Activated gamma-delta T cell treated with anti-CD3 and anti-CD28 coated beads, Interleukin-2, amount 50 U/mL, for 16 hours (primary cell): ENCODE data around the gene SHPK.

ENCODE experiments used
- DNase-seq: peaks from one replicate; pipeline ENCODE4 v3.0.0-alpha.2; 2020; ENCODE audit warnings: low read depth

Gene SHPK

DNA sequence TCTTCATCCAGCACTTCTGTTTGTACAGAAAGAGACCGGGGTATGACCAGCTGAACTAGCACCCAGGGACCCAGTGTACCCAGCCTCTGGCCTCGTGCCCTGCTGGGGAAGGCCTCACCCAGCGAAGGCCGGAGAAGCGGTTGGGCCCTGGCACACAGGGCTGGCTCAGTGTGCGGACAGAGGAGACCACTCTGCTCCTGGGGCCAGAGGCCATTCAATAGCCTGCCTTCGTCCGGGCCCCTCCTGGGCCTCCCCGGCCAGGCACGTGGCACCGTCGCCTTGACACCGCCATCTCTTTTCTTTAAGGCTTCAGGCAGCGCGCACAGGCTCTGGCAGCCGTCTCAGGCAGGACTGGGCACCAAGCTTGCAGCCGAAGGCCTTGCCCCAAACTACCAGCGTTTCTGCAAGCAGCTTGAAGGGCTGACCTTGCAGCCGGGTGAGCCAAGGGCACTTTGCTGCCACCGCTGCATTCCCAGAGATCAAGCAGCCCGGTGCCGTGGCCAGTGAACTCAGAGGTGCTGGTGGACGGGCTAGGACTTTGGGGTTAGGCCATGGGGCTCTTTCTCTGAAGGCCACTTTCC, 24.4 kb upstream of the SHPK start:
- no peak for DNase-seq

DNA sequence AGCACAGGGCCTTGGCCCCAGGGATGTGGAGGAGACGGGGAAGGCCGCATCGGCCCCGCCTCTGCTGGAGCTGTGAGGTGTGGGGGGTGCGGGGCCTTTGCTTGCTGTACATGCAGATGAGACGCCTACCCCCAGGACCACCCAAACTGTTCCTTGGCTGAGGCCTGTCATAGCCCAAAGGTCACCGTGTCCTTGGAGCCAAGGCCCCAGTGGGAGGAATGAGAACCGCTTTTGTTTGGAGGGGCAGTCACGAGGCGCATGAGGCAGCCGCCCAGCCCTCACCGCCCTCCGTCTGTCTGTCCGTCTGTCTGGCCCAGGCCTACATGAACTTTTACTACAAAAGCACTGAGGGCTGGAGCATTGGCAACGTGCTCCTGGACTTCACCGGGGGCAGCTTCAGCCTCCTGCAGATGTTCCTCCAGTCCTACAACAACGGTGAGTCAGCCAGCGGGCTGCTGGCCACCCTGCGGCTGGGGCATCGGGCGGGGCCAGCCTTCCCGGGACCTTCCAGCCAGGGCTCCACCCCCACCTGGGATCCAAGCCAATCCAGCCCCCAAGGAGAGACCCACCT, 23.6 kb upstream of the SHPK start:
- no peak for DNase-seq

DNA sequence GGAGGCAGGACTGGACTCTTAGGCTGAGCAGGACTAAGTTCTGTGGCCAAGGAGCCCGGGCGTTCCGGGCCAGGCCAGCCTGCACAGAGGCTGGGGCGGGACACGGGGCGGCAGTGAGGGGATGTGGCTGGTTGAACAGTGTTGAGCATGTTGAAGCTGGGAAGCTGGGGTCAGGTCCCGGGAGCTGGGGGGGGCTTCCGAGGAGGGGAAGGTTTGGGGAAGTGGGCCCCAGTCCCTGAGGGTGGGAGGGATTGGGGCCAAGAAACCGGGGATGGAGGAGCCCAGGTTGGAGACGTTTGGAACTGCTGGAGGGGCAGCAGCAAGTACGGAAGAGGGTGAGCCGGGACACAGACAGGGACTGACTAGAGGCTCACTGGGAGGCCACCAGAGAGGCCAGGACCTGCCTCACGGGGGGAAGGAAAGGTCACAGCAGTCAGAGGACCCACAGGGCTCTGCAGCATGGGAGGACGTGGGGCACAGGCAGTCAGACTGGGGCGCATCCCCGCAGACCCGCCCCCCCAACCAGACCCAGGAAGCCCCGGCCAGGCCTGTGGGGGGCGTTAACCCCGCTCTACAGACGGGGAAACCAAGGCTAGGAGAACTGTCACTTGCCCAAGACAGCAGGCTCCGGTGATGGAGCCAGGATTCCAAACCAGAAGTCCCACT, 22.9 kb upstream of the SHPK start:
- no peak for DNase-seq

DNA sequence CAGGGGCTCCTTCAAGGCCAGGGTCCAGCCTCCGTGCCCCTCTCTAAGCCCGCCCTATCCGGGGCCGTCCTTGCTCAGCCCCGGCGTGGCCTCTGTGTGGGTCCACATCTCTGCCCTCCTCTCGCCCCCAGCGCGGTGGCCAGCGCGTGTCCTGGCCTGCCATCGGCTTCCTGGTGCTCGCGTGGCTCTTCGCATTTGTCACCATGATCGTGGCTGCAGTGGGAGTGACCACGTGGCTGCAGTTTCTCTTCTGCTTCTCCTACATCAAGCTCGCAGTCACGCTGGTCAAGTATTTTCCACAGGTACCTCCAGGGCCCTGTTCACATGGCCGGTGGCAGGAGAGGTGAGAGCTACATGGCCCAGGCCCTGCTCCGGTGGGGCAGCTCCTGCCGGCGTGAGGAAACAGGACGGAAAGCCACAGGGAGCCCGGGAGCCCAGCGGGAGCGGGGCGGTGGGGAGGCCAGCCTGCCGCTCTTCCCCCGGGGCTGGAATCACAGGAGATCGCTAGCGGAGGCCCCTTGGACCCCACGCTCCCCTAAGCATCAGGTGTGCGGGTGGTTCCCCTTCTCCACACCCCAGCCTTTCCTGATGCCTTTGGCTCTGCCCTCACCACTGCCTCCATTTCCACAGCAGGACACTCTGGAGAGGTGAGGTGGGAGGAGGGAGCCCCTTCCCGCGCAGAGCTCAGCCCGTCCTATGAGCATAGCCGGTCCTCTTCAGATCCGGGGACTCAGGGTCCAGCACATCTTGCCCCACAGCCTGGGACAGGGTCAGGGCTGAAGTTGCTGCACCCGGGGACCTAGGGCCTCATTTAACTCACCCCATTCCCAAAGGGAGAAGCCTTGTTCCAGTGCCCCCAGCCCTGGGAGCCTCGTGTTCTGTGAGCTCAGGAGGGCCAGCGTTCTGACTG, 22.1 kb upstream of the SHPK start:
- DNase-seq, result no peak

DNA sequence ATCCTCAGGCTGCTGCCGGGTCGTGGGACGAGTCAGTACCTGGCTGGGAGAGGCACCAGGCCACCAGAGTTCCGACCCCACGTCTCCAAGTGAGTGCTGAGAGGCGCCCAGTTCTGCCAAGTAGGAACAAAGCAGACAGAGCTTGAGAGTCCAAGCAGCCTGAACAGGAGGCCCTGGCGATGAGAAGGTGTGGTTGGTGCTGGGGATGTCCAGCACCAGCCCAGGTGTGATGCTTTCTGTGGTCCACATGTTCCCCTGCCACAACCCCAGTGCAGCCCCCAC, 21.5 kb upstream of the SHPK start:
- DNase-seq, result no peak

DNA sequence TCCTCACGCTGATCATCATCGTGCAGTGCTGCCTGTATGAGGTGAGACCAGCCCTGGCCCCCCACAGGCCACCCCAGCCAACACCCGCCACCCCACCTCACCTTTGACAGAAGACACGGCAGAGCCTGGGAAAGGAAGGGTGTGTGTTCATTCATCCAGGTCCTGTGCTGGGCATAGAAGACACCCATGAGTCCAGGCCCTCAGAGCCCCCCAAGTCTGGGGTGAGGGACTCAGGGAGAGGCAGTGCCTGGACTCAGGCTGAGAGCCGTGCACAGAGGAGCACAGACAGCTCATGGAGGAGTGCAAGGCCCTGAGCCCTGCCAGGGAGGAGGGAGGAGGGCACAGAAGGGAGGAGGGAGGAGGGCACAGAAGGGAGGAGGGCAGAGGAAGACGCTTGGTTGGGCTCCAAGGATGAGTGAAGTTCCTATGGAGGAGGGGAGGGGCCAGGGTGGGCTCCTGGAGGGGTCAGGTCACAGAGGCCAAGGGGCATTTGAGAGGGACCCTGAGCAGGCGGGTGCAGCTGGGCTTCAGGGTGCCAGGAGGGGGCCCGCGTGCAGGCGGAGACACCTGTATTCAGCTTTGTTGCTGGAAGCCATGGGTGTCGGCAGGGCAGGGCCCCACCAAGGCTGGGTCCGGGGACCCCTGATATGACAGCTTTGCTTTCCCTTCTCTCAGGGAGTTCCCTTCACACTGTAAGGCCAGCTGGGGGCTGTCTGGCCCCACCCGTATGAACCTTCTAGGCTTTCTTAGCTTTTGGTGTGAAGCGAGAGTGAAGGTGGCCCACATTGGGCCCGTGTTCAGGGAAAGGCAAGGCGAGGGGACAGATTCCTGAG, 20.9 kb upstream of the SHPK start:
- no peak for DNase-seq

DNA sequence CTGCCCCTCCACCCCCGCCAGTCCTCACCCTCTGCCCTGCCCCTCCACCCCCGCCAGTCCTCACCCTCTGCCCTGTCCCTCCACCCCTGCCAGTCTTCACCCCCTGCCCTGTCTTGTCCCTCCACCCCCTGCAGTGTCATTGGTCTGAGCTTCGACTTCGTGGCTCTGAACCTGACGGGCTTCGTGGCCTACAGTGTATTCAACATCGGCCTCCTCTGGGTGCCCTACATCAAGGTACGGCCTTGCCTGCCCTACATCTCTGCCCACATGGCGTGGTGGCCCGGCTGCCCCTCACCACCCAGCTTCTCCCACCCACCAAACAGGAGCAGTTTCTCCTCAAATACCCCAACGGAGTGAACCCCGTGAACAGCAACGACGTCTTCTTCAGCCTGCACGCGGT, 20.3 kb upstream of the SHPK start:
- DNase-seq, result no peak

DNA sequence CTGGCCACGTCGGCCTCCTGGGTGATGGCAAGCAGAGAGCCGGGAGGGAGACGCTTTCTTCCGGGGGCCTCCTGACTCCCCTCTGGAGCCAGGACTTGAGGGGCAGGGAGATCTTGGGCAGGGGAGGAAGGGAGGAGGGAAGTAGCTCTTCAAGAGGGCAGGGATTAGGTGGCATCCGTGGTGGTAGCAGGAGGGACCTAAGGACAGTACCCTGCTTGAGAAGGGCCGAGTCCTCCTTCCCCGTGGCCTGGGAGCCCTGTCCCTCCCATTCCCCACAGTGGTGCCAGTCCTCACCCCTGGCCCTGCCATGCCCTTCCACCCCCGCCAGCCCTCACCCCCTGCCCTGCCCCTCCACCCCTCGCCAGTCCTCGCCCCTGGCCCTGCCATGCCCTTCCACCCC, 19.7 kb upstream of the SHPK start:
- no peak for DNase-seq

DNA sequence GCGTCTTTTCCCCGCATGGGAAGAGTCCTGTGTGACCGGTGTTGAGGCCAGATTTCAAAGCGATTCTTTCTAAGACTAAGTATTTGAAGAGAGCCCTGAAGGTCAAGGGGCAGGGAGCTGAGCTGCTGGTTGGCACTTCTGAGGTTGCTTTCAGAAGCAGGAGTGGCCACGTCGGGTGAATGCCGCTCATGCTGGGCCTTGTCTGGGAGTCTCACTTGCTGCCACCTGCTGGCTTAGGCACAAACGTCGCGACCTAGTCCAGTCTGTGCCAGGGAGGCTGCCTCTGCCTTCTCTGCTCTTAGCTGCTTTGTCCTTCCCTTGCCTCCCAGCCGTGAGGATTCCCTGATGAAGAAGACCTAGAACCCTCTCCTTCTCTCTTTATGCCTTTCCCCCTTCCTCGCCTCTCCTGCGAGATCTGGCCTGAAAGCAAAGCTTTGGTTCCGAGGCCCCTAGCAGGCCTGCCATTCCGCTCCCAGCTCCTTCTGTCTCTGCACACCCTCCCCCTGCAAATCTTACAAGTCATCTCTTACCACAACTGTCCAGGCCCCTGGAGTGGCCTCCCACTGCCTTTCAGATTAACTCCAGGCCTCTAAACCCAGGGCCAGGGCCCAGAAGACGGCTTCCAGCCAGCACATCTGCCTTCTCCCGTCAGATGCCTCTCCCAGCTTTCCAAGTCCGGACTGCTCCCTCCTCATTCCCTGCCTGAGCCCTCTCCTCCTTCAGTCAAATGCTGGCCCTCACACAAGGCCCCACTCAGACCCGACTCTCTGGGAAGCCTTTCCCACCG, 11.9 kb upstream of the SHPK start:
- DNase-seq, result no peak

DNA sequence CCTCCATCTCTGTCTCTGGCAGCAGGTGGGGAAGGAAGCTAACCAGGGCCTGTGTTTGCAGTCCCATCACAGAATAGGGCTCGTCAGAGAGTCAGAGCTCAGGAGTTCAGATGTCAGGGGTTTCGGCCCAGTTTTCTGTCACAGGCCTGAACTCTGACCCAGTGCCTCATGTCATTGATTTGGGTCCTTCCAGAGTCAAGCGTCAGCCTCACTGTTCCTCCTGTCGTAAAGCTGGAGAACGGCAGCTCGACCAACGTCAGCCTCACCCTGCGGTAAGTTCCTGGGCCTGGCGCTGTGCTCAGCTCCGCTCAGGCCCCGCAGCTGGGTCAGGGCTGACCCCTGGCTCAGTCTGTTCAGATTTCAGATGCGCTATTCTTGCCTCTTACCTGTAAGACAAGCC, 11.2 kb upstream of the SHPK start:
- no peak for DNase-seq

DNA sequence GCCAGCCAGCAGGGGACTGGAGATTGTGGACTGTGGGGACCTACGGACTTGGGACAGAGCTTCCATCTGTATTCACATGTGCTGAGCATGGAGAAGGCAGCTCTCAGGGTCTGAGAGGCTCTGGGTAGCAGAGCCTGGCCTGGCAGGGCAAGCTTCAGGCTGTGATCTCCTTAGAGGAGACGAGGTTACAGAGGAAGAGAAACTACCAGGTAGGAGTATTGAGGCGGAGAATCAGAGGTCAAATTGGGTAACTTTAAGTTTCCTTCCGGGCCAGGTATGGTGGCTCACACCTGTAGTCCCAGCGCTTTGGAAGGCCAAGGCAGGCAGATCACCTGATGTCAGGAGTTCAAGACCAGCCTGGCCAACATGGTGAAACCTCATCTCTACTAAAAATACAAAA, 9.3 kb upstream of the SHPK start:
- no peak for DNase-seq

DNA sequence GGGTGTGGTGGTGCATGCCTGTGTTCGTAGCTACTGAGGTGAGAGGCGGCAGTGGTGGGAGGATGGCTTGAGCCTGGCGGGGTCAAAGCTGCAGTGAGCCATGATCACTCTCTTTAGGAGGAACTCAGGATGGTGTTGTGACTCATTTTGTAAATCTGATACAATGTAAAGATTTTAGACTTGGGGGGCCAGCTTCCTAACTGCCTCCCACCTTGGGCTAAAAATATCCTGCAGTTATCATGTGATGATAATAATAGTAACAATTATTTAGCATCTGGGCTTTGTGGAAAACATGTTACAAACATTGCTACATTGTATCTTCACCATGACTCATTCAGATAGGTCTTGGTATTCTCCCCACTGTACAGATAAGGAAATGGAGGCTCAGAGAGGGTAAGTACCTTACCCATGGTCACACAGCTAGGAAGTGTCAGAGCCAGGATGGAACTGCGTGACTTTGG, 7.9 kb upstream of the SHPK start:
- no peak for DNase-seq

DNA sequence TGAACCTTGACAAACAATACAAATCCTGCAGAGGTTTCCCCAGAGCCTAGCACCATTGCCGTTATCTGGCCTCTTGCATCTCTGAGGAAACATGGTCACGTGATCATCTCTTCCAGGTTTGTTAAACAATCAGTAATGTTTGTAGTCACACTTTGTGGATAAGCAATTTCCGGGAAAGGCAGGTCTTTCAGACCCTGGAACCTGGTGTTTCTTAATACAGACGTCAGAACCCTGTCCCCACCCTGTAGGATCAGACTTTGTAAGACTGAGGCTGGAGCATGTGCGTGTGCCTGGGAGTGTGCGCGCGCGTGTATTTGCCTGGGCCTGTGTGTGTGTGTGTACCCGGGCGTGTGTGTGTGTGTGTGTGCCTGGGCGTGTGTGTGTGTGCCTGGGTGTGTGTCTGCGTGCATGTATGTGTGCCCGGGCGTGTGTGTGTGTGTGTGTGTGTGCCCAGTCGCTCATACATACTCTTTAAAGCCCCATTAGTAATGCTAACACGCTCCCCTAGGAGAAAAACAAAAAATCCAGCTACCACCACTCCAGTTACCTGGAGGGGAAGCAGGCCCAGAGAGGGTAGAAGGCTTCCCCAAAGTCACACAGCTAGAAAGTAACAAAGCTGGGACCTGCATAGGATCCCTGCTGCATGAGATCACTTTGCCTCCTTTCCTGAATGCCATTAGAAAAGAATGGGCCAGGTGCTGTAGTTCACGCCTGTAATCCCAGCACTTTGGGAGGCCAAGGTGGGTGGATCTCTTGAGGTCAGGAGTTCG, 5.9 kb upstream of the SHPK start:
- DNase-seq, result no peak

DNA sequence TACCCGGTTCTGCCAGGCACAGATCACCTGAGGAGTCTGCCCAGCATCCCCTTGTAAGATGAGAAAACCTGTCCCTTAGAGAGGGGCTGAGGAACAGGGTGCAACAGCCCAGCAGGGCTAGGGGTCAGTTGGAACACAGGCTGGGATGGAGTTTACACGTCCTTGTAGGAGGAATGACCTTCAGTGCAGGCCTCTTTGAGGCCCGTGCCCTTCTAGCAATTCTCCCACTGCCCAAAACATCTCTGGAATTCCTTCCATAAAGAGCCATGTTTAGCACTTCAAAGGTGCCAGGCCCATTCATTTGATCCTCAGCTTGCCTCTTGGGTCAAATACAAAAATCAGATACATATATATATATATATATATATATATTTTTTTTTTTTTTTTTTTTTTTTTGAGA, 5.0 kb upstream of the SHPK start:
- DNase-seq, result no peak

DNA sequence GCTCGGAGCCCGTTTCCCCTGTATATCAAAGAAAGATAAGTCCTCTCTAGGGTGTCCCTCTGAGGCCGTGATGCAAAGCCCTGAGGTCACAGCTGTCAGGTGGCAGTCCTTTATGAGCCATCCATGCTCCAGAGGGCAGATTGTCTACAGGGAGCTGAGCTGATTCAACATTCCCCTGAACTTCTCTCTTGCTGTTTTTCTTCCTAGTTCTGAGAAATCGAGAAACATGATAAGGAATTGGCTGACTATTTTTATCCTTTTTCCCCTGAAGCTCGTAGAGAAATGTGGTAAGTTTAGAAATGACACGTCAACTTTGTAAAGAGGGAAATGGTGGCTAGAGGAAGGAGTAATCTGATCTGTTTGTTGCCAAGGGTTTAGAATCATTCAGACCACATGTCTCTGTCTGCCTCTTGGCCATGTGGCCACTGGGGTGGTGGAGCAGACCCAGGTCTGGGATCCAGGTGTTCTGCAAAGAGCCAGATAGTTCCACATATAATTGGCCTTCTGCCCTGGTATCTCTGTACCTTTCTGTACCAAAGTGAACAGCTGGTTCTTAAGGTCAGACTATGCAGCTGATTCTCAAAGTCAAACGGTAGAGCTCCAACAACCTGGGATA, 4.0 kb upstream of the SHPK start:
- no peak for DNase-seq

DNA sequence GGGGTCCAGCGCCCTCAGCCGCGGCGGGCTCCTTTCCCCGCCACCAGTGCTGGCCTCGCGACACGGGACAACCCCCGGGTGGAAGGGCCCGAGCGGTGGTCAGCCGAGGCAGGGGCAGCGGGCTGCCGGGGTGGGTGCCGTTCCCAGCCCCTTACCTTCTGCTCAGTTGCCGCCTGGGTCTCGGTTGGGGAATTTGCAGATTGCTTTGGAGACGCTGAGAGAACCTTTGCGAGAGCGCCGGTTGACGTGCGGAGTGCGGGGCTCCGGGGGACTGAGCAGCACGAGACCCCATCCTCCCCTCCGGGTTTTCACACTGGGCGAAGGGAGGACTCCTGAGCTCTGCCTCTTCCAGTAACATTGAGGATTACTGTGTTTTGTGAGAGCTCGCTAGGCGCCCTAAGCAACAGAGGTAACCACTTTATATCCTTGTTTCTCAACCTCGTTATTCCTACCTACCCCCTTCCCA, 891 bp upstream of the SHPK start:
- no peak for DNase-seq

DNA sequence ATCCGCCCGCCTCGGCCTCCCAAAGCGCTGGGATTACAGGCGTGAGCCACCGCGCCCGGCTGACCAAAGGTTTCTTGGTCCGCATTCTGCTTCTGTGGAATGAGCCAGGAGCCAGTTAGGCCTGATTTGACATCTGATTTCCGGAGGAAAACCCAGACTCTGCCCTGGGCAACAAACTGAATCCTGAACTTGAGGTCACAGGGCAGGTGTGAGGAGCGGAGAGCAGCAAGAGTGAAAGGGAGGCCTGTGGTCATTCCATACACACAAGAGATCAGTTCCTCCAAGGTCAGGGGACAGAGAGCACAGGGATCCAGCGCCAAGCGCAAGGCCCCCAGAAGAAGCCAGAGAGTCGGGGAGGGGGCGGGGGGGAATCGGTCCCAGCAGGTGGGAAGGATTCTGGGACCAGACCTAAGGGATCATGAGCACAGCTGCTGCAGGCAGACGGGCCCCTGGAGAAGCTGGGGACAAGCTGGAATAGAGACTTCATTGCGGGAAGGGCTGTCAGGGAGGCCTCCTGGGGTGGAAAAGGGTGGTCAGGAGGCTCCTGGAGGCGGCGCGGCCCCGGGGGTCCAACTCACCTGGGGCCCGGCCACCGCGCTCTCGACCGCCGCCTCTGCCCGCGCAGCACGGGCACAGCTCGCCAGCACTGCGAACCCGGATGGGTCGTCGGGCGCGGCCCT, 436 bp downstream of the SHPK start:
- DNase-seq, result no peak

DNA sequence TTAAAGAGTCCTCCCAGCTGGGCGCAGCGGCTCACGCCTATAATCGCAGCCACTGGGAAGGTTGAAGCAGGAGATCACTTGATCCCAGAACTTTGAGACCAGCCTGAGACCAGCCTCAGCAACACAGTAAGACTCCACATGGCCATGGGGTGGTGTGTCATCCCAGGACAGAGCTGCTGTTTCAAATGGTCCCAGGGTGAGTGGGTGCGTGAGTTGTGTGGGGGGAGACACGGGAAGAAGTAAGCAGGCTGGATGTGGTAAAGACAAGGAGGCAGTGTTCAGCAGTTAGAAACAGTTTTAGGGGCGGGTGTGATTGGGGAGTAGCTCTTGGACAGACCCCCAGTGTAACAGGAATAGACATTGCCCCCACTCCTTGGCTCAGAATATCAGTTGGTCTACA, 3.8 kb downstream of the SHPK start:
- no peak for DNase-seq

DNA sequence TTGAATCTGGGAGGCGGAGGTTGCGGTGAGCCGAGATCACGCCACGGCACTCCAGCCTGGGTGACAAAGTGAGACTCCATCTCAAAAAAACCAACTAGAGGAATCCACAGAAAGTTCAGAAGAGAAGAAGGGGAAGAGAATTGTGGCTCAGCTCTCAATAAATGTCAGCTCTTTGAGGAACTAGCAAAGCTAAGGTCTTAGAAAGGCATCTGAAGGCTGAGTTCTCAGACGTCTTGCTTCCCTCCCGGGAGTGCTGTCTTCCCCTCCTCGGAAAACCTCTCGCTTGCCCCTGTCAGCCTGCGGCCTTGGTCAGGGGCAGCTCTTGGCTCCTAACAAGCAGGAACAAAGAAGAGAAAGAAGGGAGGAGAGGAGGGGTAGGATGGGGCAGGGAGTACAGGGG, 5.3 kb downstream of the SHPK start:
- no peak for DNase-seq
